Lung (tissue), 12 donors: ENCODE results near the gene THRSP. TPM values are rescaled to one million over a fixed set of nuclear protein-coding genes. Genes with fewer than 3 reads are reported as not detected.

ENCODE experiments used
- ATAC-seq: fragments of 200-7000 bp; cut with Tn5 transposase; one replicate; pipeline ENCODE4 v1.9.1; 2020; ENCODE audit warnings: moderate number of reproducible peaks; ENCODE audit not compliant: insufficient read depth, low FRiP score
- DNase-seq, 3 donors: peaks; one replicate each; pipeline ENCODE4 v3.0.0-alpha.2; 2013 to 2017
- H3K27ac ChIP-seq, 2 donors: one replicate each; pipeline ENCODE4 v1.5.1; 2013; ENCODE audit warnings: mild to moderate bottlenecking in 2 of 2, moderate library complexity in 2 of 2, control low read depth in 1 of 2, inconsistent platforms in 1 of 2, low read depth in 1 of 2, low read length in 1 of 2
- H3K27me3 ChIP-seq, 3 donors: one replicate each; pipeline ENCODE4 v1.5.1; 2013; ENCODE audit warnings: low read length in 2 of 3; ENCODE audit not compliant: control insufficient read depth in 3 of 3, insufficient read depth in 3 of 3
- H3K36me3 ChIP-seq, 4 donors: one replicate each; pipeline ENCODE4 v1.5.1; 2013; ENCODE audit warnings: low read length in 4 of 4, mild to moderate bottlenecking in 1 of 4, moderate library complexity in 1 of 4; ENCODE audit not compliant: control insufficient read depth in 4 of 4, insufficient read depth in 4 of 4
- H3K4me1 ChIP-seq, 5 donors: one replicate each; pipeline ENCODE4 v1.5.1; 2013; ENCODE audit warnings: low read length in 5 of 5, mild to moderate bottlenecking in 2 of 5, moderate library complexity in 1 of 5; ENCODE audit not compliant: control insufficient read depth in 5 of 5, insufficient read depth in 5 of 5
- H3K4me3 ChIP-seq: one replicate; pipeline ENCODE4 v1.5.1; 2013; ENCODE audit warnings: mild to moderate bottlenecking, control low read depth, moderate library complexity
- H3K9ac ChIP-seq, 2 donors: one replicate each; pipeline ENCODE4 v1.5.1; 2013; ENCODE audit warnings: low read length in 2 of 2, control low read depth in 1 of 2; ENCODE audit not compliant: insufficient read depth in 1 of 2
- H3K9me3 ChIP-seq, 4 donors: one replicate each; pipeline ENCODE4 v1.5.1; 2013; ENCODE audit warnings: low read length in 3 of 4, mild to moderate bottlenecking in 1 of 4, moderate library complexity in 1 of 4; ENCODE audit not compliant: control insufficient read depth in 4 of 4, insufficient read depth in 3 of 4
- CTCF ChIP-seq: IDR thresholded peaks from 2 replicates; pipeline ENCODE4 v1.5.1; 2012; ENCODE audit warnings: mild to moderate bottlenecking; ENCODE audit errors: control extremely low read depth, extremely low read depth
- WGBS, 2 donors: extraction: QIAGEN DNeasy Blood & Tissue Kit; methylation state at CpG; one replicate each; pipeline ENCODE4 v1.1.7; 2013; 5-methylcytosine and 5-hydroxymethylcytosine counted together
- polyA plus RNA-seq, 2 donors: library from polyadenylated mRNA; stranded (reverse); fragments of 200-250 nt; gene quantifications; one replicate each; pipeline ENCODE4 v1.2.1, GENCODE V29; 2013
- total RNA-seq, 2 donors: library from RNA; depleted of rRNA in 1 of 2; stranded (reverse); fragments of >200 nt in 1 of 2; gene quantifications; one replicate each; pipeline ENCODE4 v1.2.1, GENCODE V29; 2014 to 2021
- donor health status: control.
- donor health status: control.
- donor health status: Bipolar disorder and iron deficiency.
- donor health status: healthy.
- donor health status: DM: yes; HTN: yes; CAD: no.

Gene THRSP
- total and polyA plus RNA-seq, 4 donors: 0.03 to 0.12 TPM; not detected in 2

GRCh38 chr11:78111298-78111697 lies 47.6 kb downstream of the THRSP start:
- peaks cover 5 to 15% (median 12%) of the 10 kb centered on the region in 4 donors for H3K36me3 ChIP-seq

GRCh38 chr11:78112582-78113275 lies 49.1 kb downstream of the THRSP start:
- H3K4me1 ChIP-seq: no peaks in the 10 kb centered on the region
- DNase-seq: no peak
- no peak overlapping the region for H3K4me3 ChIP-seq
- no peak overlapping the region for H3K27ac ChIP-seq
- WGBS, 2 donors: 85 to 93% methylated on average over 6 of the region's 6 CpGs
- no peak for TF ChIP-seq CTCF
- no peak for ATAC-seq
- no peaks in the 10 kb centered on the region for H3K27me3 ChIP-seq
- peaks cover 0 to 15% (median 11%) of the 10 kb centered on the region in 4 donors for H3K36me3 ChIP-seq
- no peak overlapping the region for H3K9ac ChIP-seq
- H3K9me3 ChIP-seq: no peaks in the 10 kb centered on the region

More at GRCh38 chr11:78111298-78111697, 47.6 kb downstream of the THRSP start:
- H3K9me3 ChIP-seq: no peaks in the 10 kb centered on the region
- H3K4me1 ChIP-seq: no peaks in the 10 kb centered on the region
- H3K27ac ChIP-seq: no peak overlapping the region
- H3K9ac ChIP-seq: no peak overlapping the region
- H3K4me3 ChIP-seq: no peak overlapping the region
- no peaks in the 10 kb centered on the region for H3K27me3 ChIP-seq
- TF ChIP-seq CTCF: no peak
- no peak for ATAC-seq
- WGBS, 2 donors: 95 to 96% methylated on average over 2 of the region's 2 CpGs
- DNase-seq: no peak

Other genes with a start within 250 kb of the THRSP start
- 100 to 1,000 TPM in 1 of 2 donors, 10 to 100 TPM in 1; 47.3 to 110 TPM for gene RSF1, start 243.1 kb upstream of the THRSP start, total RNA-seq
- gene RSF1, start 243.1 kb upstream of the THRSP start, polyA plus RNA-seq: 10 to 100 TPM in 1 of 2 donors, 1 to 10 TPM in 1; 9.8 to 11.0 TPM
- gene AAMDC, start 242.7 kb upstream of the THRSP start, total RNA-seq: 10 to 100 TPM; 28.5 to 29.4 TPM
- gene AAMDC, start 242.7 kb upstream of the THRSP start, polyA plus RNA-seq: 10 to 100 TPM; 26.2 to 77.9 TPM
- 10 to 100 TPM; 29.3 to 56.2 TPM for gene INTS4, start 69.2 kb upstream of the THRSP start, total RNA-seq
- gene INTS4, start 69.2 kb upstream of the THRSP start, polyA plus RNA-seq: 10 to 100 TPM; 15.8 to 16.4 TPM
- gene KCTD14, start 40.6 kb upstream of the THRSP start, total RNA-seq: 10 to 100 TPM in 1 of 2 donors, 1 to 10 TPM in 1; 6.4 to 21.3 TPM
- 10 to 100 TPM; 14.8 to 24.0 TPM for gene KCTD14, start 40.6 kb upstream of the THRSP start, polyA plus RNA-seq
- gene NDUFC2, start 16.0 kb downstream of the THRSP start, total RNA-seq: 100 to 1,000 TPM in 1 of 2 donors, 10 to 100 TPM in 1; 55.7 to 190 TPM
- gene NDUFC2, start 16.0 kb downstream of the THRSP start, polyA plus RNA-seq: 100 to 1,000 TPM; 160 to 182 TPM
- gene ALG8, start 75.8 kb downstream of the THRSP start, total RNA-seq: 10 to 100 TPM; 34.8 to 36.2 TPM
- gene ALG8, start 75.8 kb downstream of the THRSP start, polyA plus RNA-seq: 10 to 100 TPM; 25.1 to 62.8 TPM
- 10 to 100 TPM in 1 of 2 donors, 1 to 10 TPM in 1; 8.9 to 10.8 TPM for gene KCTD21, start 124.8 kb downstream of the THRSP start, total RNA-seq
- gene KCTD21, start 124.8 kb downstream of the THRSP start, polyA plus RNA-seq: 1 to 10 TPM; 4.1 to 6.1 TPM
- 1 to 10 TPM; 4.9 to 9.6 TPM for gene USP35, start 125.1 kb downstream of the THRSP start, total RNA-seq
- gene USP35, start 125.1 kb downstream of the THRSP start, polyA plus RNA-seq: 1 to 10 TPM; 4.9 to 6.2 TPM